HG03460 (cell line): ENCODE results near the gene STAP1.
"Not testable (repeated sequence)": the region's sequence is repeated elsewhere in the genome, so short reads cannot be mapped to it uniquely, and the experiment has no call there.

Source experiments
- ATAC-seq: cut with Tn5 transposase; IDR thresholded peaks from one replicate; pipeline ENCODE4 v1.9.1; 2021; ENCODE audit not compliant: unreplicated experiment

Gene STAP1

DNA sequence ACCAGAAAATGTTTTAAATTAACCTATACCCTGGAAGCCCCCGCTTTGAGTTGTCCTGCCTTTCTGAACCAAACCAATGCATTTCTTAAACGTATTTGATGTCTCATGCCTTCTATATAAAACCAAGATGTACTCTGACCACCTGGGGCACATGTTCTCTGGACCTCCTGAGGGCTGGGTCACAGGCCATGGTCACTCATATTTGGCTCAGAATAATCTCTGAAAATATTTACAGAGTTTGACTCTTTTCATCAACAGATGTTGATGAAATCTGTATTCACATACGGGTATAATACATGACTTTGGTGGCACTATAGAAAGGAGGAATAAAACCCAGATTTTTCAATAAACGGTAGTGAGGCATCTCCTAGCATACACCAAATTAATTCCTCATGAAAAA lies 55.7 kb downstream of the STAP1 start:
- ATAC-seq, result no peak

DNA sequence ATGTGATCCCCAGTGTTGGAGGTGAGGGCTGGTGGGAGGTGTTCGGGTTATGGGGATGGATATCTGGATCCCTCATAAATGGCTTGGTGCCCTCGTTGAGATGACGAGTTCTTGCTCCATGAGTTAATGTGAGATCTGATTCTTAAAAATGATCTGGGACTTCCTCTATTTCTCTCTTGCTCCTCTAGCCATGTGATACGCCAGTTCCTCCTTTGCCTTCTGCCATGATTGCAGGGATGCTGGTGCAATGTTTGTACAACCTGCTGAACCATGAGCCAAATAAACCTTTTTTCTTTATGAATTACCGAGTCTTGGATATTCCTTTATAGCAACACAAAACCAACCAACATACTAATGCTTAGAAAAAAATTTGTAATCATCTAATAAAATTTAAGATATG lies 56.6 kb downstream of the STAP1 start:
- ATAC-seq, result no peak

GRCh38 chr4:67616478-67616877 lies 58.0 kb downstream of the STAP1 start:
- no peak for ATAC-seq

- no peak for ATAC-seq
Observed at GRCh38 chr4:67624939-67625338, 66.4 kb downstream of the STAP1 start.

DNA sequence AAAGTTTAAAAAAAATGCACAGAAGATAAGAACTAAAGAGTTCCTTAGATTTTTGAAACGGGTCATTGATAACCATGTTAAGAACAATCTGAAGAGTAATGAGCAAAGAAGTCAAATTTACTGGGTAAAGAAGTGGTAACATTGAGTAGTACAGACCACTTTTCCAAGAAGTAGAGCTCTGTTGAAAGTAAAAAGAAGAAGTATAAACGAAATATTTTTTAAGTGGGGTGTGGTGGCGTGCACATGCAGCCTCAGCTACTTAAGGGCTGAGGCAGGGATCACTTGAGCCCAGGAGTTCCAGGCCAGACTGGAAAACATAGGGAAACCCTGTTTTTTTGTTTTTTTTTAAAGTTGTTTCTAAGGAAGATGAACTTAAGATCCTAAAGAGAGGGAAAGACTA lies 74.0 kb downstream of the STAP1 start:
- ATAC-seq, result no peak

DNA sequence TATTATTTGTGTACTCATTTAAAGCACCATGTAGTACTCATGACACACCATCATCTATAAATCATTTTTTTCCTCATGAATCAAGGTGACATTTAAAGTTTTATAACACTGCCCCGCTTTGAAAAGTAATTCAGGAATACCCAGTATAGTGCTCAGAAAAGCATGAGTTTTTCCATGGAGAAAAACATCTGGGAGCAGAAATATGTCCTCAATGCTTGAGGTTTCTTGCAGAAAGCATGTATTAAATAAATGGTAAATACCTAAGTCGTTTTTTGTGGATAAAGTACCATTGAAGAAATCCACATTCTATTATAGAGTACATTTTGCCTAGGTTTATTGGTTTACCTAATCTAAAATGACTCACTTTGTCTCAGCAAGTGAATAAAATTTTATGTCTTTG lies 76.2 kb downstream of the STAP1 start:
- no peak for ATAC-seq

GRCh38 chr4:67635331-67635730 lies 76.8 kb downstream of the STAP1 start:
- ATAC-seq, result no peak

DNA sequence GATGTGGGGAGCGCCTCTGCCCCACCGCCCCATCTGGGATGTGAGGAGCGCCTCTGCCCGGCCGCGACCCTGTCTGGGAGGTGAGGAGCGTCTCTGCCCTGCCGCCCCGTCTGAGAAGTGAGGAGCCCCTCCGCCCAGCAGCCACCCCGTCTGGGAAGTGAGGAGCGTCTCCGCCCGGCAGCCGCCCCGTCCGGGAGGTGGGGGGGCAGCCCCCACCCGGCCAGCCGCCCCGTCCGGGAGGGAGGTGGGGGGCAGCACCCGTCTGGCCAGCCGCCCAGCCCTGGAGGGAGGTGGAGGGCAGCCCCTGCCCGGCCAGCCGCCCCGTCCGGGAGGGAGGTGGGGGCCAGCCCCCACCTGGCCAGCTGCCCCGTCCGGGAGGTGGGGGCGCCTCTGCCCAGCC lies 78.5 kb downstream of the STAP1 start:
- not testable (repeated sequence) for ATAC-seq

DNA sequence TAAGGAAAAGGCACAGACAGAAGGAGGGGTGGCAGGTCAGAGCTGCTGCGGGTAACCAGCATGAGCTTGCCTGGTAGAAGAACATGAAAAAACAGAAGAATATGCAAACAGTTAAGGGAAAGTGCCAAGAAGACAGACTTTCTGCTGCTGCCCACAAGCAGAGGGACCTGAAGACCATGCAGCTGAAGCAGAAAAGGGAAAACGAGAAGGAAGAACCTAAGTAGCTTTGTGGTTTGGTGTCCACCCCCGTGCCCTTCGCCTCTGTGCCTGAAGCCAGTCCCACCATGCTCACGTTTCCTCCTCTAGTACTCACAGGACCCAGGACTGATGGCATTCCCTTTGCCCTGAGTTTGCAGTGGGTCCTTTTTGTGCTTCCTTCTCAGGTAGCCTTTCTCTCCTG lies 79.6 kb downstream of the STAP1 start:
- ATAC-seq, result no peak

DNA sequence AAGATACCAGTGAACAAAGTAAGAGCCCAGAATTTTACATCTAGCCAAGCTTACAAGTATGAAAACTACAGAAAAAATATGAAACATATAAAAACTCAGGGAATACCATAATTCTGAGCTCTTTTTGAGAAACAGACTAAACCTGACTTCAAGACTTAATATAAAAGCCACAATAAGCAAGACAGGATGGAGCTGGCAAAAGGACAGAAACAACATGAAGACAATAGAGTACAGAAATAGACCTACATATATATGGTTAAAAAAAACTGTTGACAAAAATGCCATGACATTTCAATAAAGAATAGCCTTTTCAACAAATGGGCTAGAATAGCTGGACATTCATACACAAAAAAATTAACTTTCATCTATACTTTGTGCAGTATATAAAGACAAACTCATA lies 93.0 kb downstream of the STAP1 start:
- ATAC-seq, result no peak
